Panc1 (cell line): ENCODE data around the gene NPTXR. TPM values are rescaled to one million over a fixed set of nuclear protein-coding genes. Genes with fewer than 3 reads are reported as not detected.

Source experiments
- ATAC-seq: fragments of 200-7000 bp; cut with Tn5 transposase; 2 replicates; pipeline ENCODE4 v1.9.1; 2020; ENCODE audit warnings: mild to moderate bottlenecking, moderate library complexity
- BruUV-seq: library from RNA; stranded (reverse); fragments of 400-500 nt; replicated peaks from 2 replicates; lab custom pipeline; 2021; lab: Mats Ljungman, UMichigan
- CTCF ChIA-PET: fragments of 300-600 bp; sonication (Branson Sonifier 250); formaldehyde crosslinking; loops from one replicate; lab custom pipeline; 2022; ENCODE audit warnings: antibody characterized with exemption; lab: Charles Lee
- POLR2A ChIA-PET: fragments of 300-600 bp; sonication (Branson Sonifier 250); formaldehyde crosslinking; loops from one replicate; lab custom pipeline; 2022; ENCODE audit warnings: antibody characterized with exemption; lab: Charles Lee
- DNase-seq: peaks from one replicate; pipeline ENCODE4 v3.0.0-alpha.2; 2010; ENCODE audit warnings: low read depth, low spot score
- H3K27ac ChIP-seq: 2 replicates; pipeline ENCODE4 v1.5.1; 2011; ENCODE audit warnings: mild to moderate bottlenecking, low read length, inconsistent platforms
- H3K27me3 ChIP-seq: fragments of 200-500 bp; sonication (Bioruptor generic); 2 replicates; pipeline ENCODE4 v1.6.0; 2014; ENCODE audit warnings: low read length, inconsistent platforms; ENCODE audit not compliant: control insufficient read depth, insufficient read depth
- H3K36me3 ChIP-seq: fragments of 200-500 bp; sonication (Bioruptor generic); 2 replicates; pipeline ENCODE4 v1.5.1; 2014; ENCODE audit warnings: inconsistent platforms, mild to moderate bottlenecking, low read length, moderate library complexity; ENCODE audit not compliant: control insufficient read depth, insufficient read depth
- H3K4me1 ChIP-seq: 2 replicates; pipeline ENCODE4 v1.5.1; 2011; ENCODE audit warnings: inconsistent platforms, mild to moderate bottlenecking, low read length, moderate library complexity; ENCODE audit not compliant: control insufficient read depth, insufficient read depth
- H3K4me3 ChIP-seq, 2 experiments: 2 replicates each; pipeline ENCODE4 v1.5.1; 2011 to 2012; ENCODE audit warnings: low read depth in 2 of 2, low read length in 2 of 2, mild to moderate bottlenecking in 2 of 2, inconsistent platforms in 1 of 2, moderate library complexity in 1 of 2
- H3K9me3 ChIP-seq: fragments of 200-500 bp; sonication (Bioruptor generic); 2 replicates; pipeline ENCODE4 v1.5.1; 2014; ENCODE audit warnings: low read depth, mild to moderate bottlenecking, inconsistent platforms, low read length, moderate library complexity; ENCODE audit not compliant: control insufficient read depth, insufficient read depth
- SIN3A ChIP-seq: IDR thresholded peaks from 2 replicates; pipeline ENCODE4 v1.6.1; 2012; ENCODE audit warnings: low read depth, mild to moderate bottlenecking, low read length, moderate library complexity, borderline replicate concordance; ENCODE audit not compliant: insufficient read depth
- TCF7L2 ChIP-seq: IDR thresholded peaks from 2 replicates; pipeline ENCODE4 v1.6.1; 2011; ENCODE audit warnings: mild to moderate bottlenecking, low read depth, low read length, inconsistent platforms
- in situ Hi-C: cut with HindIII; loops from 2 replicates; pipeline ENCODE4 v1.10.0; 2016; ENCODE audit warnings: low sequenced_read_pairs, low pct_unique_long_range_greater_than_20kb
- intact Hi-C: fragments of 100-400 bp; cut with micrococcal nuclease; formaldehyde crosslinking; loops from one replicate; pipeline ENCODE4 v1.10.0; 2022; ENCODE audit not compliant: unreplicated experiment
- total RNA-seq: library from RNA; stranded (reverse); gene quantifications from one replicate; pipeline ENCODE4 v1.2.1, GENCODE V29; 2021; ENCODE audit not compliant: unreplicated experiment
- TF ChIP-seq, protein P1 (sequence below): fragments of 450-650 bp; IDR thresholded peaks from 2 replicates; pipeline ENCODE4 v1.5.1; 2017; ENCODE audit warnings: mild to moderate bottlenecking
- TF ChIP-seq, protein P2 (sequence below), 2 experiments: IDR thresholded peaks; 2 replicates each; pipeline ENCODE4 v1.6.1; 2011 to 2012; ENCODE audit warnings: low read depth in 2 of 2, control low read depth in 1 of 2, low read length in 1 of 2, mild to moderate bottlenecking in 1 of 2, moderate library complexity in 1 of 2; ENCODE audit not compliant: insufficient read depth in 1 of 2

Gene NPTXR
- total RNA-seq, 1 experiment from 2014 or later: 32.6 TPM

GRCh38 chr22:38828616-38829205 is 15.1 kb downstream of the NPTXR start:
- intact Hi-C loops: no loop called here
- ATAC-seq: no peak
- no peak overlapping the region for H3K4me3 ChIP-seq
- no peak for DNase-seq
- CTCF ChIA-PET: no interaction called here
- H3K27ac ChIP-seq: no peak overlapping the region
- H3K4me1 ChIP-seq: no peaks in the 10 kb centered on the region; the same call in 1 of the 2 replicates
- in situ Hi-C loops: no loop called here
- no TSS peak for BruUV-seq
- H3K9me3 ChIP-seq: no peaks in the 10 kb centered on the region
- TF ChIP-seq, protein P1, sequence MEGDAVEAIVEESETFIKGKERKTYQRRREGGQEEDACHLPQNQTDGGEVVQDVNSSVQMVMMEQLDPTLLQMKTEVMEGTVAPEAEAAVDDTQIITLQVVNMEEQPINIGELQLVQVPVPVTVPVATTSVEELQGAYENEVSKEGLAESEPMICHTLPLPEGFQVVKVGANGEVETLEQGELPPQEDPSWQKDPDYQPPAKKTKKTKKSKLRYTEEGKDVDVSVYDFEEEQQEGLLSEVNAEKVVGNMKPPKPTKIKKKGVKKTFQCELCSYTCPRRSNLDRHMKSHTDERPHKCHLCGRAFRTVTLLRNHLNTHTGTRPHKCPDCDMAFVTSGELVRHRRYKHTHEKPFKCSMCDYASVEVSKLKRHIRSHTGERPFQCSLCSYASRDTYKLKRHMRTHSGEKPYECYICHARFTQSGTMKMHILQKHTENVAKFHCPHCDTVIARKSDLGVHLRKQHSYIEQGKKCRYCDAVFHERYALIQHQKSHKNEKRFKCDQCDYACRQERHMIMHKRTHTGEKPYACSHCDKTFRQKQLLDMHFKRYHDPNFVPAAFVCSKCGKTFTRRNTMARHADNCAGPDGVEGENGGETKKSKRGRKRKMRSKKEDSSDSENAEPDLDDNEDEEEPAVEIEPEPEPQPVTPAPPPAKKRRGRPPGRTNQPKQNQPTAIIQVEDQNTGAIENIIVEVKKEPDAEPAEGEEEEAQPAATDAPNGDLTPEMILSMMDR: no peak
- TF ChIP-seq, protein P2, sequence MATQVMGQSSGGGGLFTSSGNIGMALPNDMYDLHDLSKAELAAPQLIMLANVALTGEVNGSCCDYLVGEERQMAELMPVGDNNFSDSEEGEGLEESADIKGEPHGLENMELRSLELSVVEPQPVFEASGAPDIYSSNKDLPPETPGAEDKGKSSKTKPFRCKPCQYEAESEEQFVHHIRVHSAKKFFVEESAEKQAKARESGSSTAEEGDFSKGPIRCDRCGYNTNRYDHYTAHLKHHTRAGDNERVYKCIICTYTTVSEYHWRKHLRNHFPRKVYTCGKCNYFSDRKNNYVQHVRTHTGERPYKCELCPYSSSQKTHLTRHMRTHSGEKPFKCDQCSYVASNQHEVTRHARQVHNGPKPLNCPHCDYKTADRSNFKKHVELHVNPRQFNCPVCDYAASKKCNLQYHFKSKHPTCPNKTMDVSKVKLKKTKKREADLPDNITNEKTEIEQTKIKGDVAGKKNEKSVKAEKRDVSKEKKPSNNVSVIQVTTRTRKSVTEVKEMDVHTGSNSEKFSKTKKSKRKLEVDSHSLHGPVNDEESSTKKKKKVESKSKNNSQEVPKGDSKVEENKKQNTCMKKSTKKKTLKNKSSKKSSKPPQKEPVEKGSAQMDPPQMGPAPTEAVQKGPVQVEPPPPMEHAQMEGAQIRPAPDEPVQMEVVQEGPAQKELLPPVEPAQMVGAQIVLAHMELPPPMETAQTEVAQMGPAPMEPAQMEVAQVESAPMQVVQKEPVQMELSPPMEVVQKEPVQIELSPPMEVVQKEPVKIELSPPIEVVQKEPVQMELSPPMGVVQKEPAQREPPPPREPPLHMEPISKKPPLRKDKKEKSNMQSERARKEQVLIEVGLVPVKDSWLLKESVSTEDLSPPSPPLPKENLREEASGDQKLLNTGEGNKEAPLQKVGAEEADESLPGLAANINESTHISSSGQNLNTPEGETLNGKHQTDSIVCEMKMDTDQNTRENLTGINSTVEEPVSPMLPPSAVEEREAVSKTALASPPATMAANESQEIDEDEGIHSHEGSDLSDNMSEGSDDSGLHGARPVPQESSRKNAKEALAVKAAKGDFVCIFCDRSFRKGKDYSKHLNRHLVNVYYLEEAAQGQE (IDR thresholded peaks at IDR 0.05; ENCODE audit: insufficient read depth in 1 of 2, low read depth in 2 of 2, low read length in 1 of 2): no peak
- H3K36me3 ChIP-seq: no peaks in the 10 kb centered on the region
- POLR2A ChIA-PET: no interaction called here
- no peaks in the 10 kb centered on the region for H3K27me3 ChIP-seq

DNA sequence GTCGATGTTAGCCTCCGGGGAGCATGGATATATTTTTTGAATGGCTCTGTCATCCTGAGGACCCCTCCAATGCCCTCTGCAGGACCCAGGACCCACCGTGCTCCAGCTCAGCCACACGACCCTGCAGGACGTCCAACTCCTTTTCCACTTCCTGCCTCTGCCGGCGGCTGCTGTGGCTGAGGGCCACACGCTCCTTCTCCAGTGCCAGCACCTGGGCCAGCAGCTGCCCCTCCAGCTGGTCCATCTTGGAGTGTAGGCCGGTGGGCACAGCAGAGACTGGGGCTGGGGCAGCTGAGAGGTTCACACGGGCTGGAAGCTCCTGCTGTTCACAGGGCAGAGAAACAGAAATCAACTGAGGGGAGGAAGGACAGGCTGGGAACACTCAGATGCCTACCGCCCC is 15.6 kb downstream of the NPTXR start:
- Histone ChIP-seq H3K9me3 (no peaks in the 10 kb centered on the region), H3K27ac (no peak overlapping the region), H3K36me3 (no peaks in the 10 kb centered on the region), H3K27me3 (no peaks in the 10 kb centered on the region), H3K4me3 (no peak overlapping the region), H3K4me1 (no peaks in the 10 kb centered on the region; the same call in 1 of the 2 replicates)
- ATAC-seq (no peak), DNase-seq (no peak)
- intact Hi-C loops: no loop called here
- ChIA-PET POLR2A (no interaction called here), CTCF (no interaction called here)
- TF ChIP-seq SIN3A (no peak), TCF7L2 (no peak)
- TF ChIP-seq, protein P2 (IDR thresholded peaks at IDR 0.05; ENCODE audit: insufficient read depth in 1 of 2, low read depth in 2 of 2, low read length in 1 of 2): no peak
- TF ChIP-seq, protein P1: no peak
- in situ Hi-C loops: no loop called here
- BruUV-seq: no TSS peak
